Measurements from ENCODE around the gene REEP3.

Gene REEP3

DNA sequence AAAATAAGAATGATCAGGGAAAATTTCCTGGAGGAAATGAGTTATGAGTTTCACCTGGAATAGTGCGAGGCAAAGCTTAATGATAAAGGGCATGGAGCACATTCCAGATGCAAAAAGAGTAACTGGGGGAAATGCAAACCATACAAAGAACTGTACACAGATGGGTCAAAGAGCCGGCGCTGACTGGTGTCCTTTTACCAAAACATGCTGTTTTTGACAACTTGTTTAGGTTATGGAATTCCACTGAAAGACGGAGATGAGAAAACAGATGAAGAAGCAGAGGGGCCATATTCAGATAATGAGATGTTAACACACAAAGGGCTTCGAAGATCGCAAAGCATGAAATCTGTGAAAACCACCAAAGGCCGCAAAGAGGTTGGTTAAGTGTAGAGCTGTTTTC lies 98.2 kb downstream of the REEP3 start:
- H3K27me3 ChIP-seq (ENCODE audit: insufficient read depth, poor library complexity, severe bottlenecking), result no peaks in the 10 kb centered on the region
- DNase-seq (ENCODE audit: low spot score) (no peak), ATAC-seq (ENCODE audit: low read depth) (no peak)
- H3K36me3 ChIP-seq (ENCODE audit: low read depth), result peaks cover 52% of the 10 kb centered on the region
- H3K4me3 ChIP-seq (ENCODE audit: severe bottlenecking), result no peak overlapping the region
- no peaks in the 10 kb centered on the region for H3K9me3 ChIP-seq (ENCODE audit: severe bottlenecking)
- TF ChIP-seq, protein P1, sequence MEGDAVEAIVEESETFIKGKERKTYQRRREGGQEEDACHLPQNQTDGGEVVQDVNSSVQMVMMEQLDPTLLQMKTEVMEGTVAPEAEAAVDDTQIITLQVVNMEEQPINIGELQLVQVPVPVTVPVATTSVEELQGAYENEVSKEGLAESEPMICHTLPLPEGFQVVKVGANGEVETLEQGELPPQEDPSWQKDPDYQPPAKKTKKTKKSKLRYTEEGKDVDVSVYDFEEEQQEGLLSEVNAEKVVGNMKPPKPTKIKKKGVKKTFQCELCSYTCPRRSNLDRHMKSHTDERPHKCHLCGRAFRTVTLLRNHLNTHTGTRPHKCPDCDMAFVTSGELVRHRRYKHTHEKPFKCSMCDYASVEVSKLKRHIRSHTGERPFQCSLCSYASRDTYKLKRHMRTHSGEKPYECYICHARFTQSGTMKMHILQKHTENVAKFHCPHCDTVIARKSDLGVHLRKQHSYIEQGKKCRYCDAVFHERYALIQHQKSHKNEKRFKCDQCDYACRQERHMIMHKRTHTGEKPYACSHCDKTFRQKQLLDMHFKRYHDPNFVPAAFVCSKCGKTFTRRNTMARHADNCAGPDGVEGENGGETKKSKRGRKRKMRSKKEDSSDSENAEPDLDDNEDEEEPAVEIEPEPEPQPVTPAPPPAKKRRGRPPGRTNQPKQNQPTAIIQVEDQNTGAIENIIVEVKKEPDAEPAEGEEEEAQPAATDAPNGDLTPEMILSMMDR (IDR thresholded peaks at IDR 0.05; ENCODE audit: poor library complexity, severe bottlenecking), result no peak
- H3K4me1 ChIP-seq (ENCODE audit: insufficient read depth, poor library complexity, severe bottlenecking), result no peaks in the 10 kb centered on the region
- H3K27ac ChIP-seq (ENCODE audit: poor library complexity, severe bottlenecking), result no peak overlapping the region

DNA sequence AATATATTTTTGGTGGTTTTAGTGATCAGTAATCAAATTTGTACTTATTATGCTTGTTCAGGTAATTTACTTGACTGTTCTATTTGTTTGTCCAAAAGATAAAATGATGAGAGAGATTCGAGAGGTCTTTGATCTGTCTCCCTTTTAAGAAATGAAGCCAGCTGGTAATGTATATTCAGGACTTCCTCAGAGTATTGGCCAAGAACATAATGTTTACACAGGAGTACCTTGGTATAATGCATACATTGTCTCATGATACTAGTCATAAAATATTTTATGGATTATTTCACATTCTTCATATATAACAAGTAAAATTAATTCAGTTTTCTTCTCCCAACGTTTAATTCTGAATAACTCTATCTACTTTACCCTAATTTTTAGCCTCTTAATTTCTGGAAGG lies 100.9 kb downstream of the REEP3 start:
- Histone ChIP-seq H3K36me3 (ENCODE audit: low read depth) (peaks cover 45% of the 10 kb centered on the region), H3K27me3 (ENCODE audit: insufficient read depth, poor library complexity, severe bottlenecking) (no peaks in the 10 kb centered on the region), H3K4me1 (ENCODE audit: insufficient read depth, poor library complexity, severe bottlenecking) (no peaks in the 10 kb centered on the region), H3K27ac (ENCODE audit: poor library complexity, severe bottlenecking) (peak overlapping the region; percentile 7), H3K4me3 (ENCODE audit: severe bottlenecking) (no peak overlapping the region), H3K9me3 (ENCODE audit: severe bottlenecking) (no peaks in the 10 kb centered on the region)
- no peak for DNase-seq (ENCODE audit: low spot score)
- ATAC-seq (ENCODE audit: low read depth), result 0 out of 3 replicates have a peak, but pooled peaks have one; percentile 49
- TF ChIP-seq, protein P1 (IDR thresholded peaks at IDR 0.05; ENCODE audit: poor library complexity, severe bottlenecking), result no peak

DNA sequence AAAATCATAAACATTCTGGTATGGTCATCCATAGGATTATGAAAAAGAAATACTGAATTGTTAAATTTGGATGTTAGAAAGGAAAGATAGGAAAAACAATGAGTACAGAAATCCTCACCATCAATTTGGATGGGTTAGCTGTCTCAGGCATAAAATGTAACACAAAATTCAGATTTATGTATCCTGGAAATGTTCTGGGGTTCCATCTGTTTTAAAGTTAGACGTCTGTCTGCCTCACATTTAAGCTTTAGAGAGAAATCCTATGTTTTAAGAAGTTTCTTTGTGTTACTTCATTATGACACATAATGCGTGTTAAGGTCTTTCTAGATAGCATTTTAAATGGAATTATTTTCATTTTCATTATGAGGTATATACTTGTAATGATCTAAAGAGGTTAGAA lies 103.5 kb downstream of the REEP3 start:
- ATAC-seq (ENCODE audit: low read depth) (no peak), DNase-seq (ENCODE audit: low spot score) (no peak)
- TF ChIP-seq, protein P1 (IDR thresholded peaks at IDR 0.05; ENCODE audit: poor library complexity, severe bottlenecking), result no peak
- H3K27me3 ChIP-seq (ENCODE audit: insufficient read depth, poor library complexity, severe bottlenecking), result no peaks in the 10 kb centered on the region
- H3K4me1 ChIP-seq (ENCODE audit: insufficient read depth, poor library complexity, severe bottlenecking), result peaks cover 15% of the 10 kb centered on the region
- H3K9me3 ChIP-seq (ENCODE audit: severe bottlenecking), result no peaks in the 10 kb centered on the region
- no peak overlapping the region for H3K4me3 ChIP-seq (ENCODE audit: severe bottlenecking)
- H3K36me3 ChIP-seq (ENCODE audit: low read depth), result peaks cover 36% of the 10 kb centered on the region
- no peak overlapping the region for H3K27ac ChIP-seq (ENCODE audit: poor library complexity, severe bottlenecking)

DNA sequence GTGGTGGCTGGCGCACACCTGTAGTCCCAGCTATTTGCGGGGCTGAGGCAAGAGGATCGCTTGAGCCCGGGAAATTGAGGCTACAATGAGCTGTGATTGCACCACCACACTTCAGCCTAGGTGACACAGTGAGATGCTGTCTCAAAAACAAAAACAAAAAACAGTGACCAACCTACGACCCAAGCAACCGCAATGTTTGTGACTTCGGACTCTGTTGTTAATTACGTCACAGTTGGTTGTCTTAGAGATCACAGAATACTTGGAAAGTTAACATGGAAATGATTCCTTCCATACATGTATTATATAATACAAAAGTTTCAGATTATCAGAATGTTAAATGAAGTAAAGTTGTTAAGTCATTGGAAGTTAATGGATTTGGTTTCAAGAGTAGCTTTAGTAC lies 106.2 kb downstream of the REEP3 start:
- peaks cover 12% of the 10 kb centered on the region for H3K36me3 ChIP-seq (ENCODE audit: low read depth)
- H3K9me3 ChIP-seq (ENCODE audit: severe bottlenecking), result no peaks in the 10 kb centered on the region
- no peak for ATAC-seq (ENCODE audit: low read depth)
- H3K4me3 ChIP-seq (ENCODE audit: severe bottlenecking), result no peak overlapping the region
- no peaks in the 10 kb centered on the region for H3K27me3 ChIP-seq (ENCODE audit: insufficient read depth, poor library complexity, severe bottlenecking)
- TF ChIP-seq, protein P1 (IDR thresholded peaks at IDR 0.05; ENCODE audit: poor library complexity, severe bottlenecking), result no peak
- no peak for DNase-seq (ENCODE audit: low spot score)
- peak overlapping the region; percentile 99 for H3K27ac ChIP-seq (ENCODE audit: poor library complexity, severe bottlenecking)
- H3K4me1 ChIP-seq (ENCODE audit: insufficient read depth, poor library complexity, severe bottlenecking), result peaks cover 25% of the 10 kb centered on the region

DNA sequence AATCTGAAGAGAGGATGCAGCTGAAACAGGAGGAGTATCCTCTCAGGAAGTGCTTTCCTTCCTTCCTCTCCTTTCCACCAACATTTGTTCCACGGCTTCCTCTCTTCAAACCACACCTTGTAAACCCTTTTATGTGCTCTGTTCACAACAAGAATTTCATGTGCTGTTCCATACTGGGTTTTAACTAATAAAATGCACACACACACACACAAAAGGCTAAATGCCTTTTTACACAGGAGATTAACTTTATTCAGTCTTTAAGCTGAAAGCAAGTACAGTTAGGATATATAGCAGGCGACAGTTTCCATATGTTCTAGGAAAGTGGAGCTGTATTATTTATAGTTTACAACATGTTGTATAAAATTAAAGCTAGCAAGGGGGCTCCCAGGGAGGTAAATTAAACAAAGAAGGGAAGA lies 106.7 kb downstream of the REEP3 start:
- Histone ChIP-seq H3K27ac (ENCODE audit: poor library complexity, severe bottlenecking) (peak overlapping the region; percentile 99), H3K36me3 (ENCODE audit: low read depth) (peaks cover 7% of the 10 kb centered on the region), H3K4me3 (ENCODE audit: severe bottlenecking) (no peak overlapping the region), H3K27me3 (ENCODE audit: insufficient read depth, poor library complexity, severe bottlenecking) (no peaks in the 10 kb centered on the region), H3K4me1 (ENCODE audit: insufficient read depth, poor library complexity, severe bottlenecking) (peaks cover 25% of the 10 kb centered on the region), H3K9me3 (ENCODE audit: severe bottlenecking) (no peaks in the 10 kb centered on the region)
- TF ChIP-seq, protein P1 (IDR thresholded peaks at IDR 0.05; ENCODE audit: poor library complexity, severe bottlenecking), result no peak
- no peak for DNase-seq (ENCODE audit: low spot score)
- no peak for ATAC-seq (ENCODE audit: low read depth)
